HepG2 (cell line): ENCODE results near the gene PHF5A. TPM values are rescaled to one million over a fixed set of nuclear protein-coding genes. Genes with fewer than 3 reads are reported as not detected.
A peak's percentile ranks its signal among the peaks of the same experiment; 100 is the strongest.

ENCODE experiments used
- DNMT1 ChIP-seq: sonication (generic); formaldehyde crosslinking; IDR thresholded peaks from 2 replicates; pipeline ENCODE4 v1.5.1; 2020; ENCODE audit warnings: mild to moderate bottlenecking, missing genetic modification reagents
- DR1 ChIP-seq: sonication (generic); formaldehyde crosslinking; IDR thresholded peaks from 2 replicates; pipeline ENCODE4 v1.8.0; 2021; ENCODE audit warnings: mild to moderate bottlenecking, missing genetic modification reagents, inconsistent platforms
- HOXA3 ChIP-seq: sonication (generic); formaldehyde crosslinking; IDR thresholded peaks from 2 replicates; pipeline ENCODE4 v1.5.0; 2020; ENCODE audit warnings: missing genetic modification reagents
- KLF9 ChIP-seq: IDR thresholded peaks from 2 replicates; pipeline ENCODE4 v1.6.1; 2016; ENCODE audit warnings: low read depth
- MXI1 ChIP-seq: IDR thresholded peaks from 3 replicates; pipeline ENCODE4 v1.6.1; 2012; ENCODE audit warnings: low read depth, low read length, inconsistent platforms, borderline replicate concordance
- SATB2 ChIP-seq: sonication (generic); formaldehyde crosslinking; IDR thresholded peaks from 2 replicates; pipeline ENCODE4 v1.5.0; 2020; ENCODE audit warnings: missing genetic modification reagents
- SIX4 ChIP-seq: sonication (generic); formaldehyde crosslinking; IDR thresholded peaks from 2 replicates; pipeline ENCODE4 v1.4.0; 2020; ENCODE audit warnings: missing genetic modification reagents
- SOX5 ChIP-seq: IDR thresholded peaks from 2 replicates; pipeline ENCODE4 v1.6.1; 2016; ENCODE audit warnings: borderline replicate concordance
- TBX2 ChIP-seq: sonication (generic); formaldehyde crosslinking; IDR thresholded peaks from 2 replicates; pipeline ENCODE4 v1.5.0; 2020; ENCODE audit warnings: missing genetic modification reagents, mild to moderate bottlenecking, borderline replicate concordance
- TOPORS ChIP-seq: sonication (generic); formaldehyde crosslinking; IDR thresholded peaks from 2 replicates; pipeline ENCODE4 v1.8.0; 2023; ENCODE audit warnings: mild to moderate bottlenecking, missing genetic modification reagents
- YY1 ChIP-seq: IDR thresholded peaks from 2 replicates; pipeline ENCODE4 v1.6.1; 2011; ENCODE audit warnings: low read length, low read depth, moderate library complexity, mild to moderate bottlenecking; ENCODE audit not compliant: insufficient read depth, insufficient replicate concordance
- ZKSCAN5 ChIP-seq: sonication (generic); formaldehyde crosslinking; IDR thresholded peaks from 2 replicates; pipeline ENCODE4 v1.5.1; 2020; ENCODE audit warnings: mild to moderate bottlenecking, missing genetic modification reagents
- ZMYM4 ChIP-seq: sonication (generic); formaldehyde crosslinking; IDR thresholded peaks from 2 replicates; pipeline ENCODE4 v1.8.1; 2023; ENCODE audit warnings: mild to moderate bottlenecking, missing genetic modification reagents
- ZNF891 ChIP-seq: sonication (generic); formaldehyde crosslinking; IDR thresholded peaks from 2 replicates; pipeline ENCODE4 v1.5.0; 2020; ENCODE audit warnings: mild to moderate bottlenecking, missing genetic modification reagents
- polyA plus RNA-seq, 8 experiments: library from polyadenylated mRNA; depleted of rRNA in 3 of 8; stranded (reverse) in 7 of 8; unstranded in 1 of 8; fragments of >200 nt; fragmentation: Illumina TruSeq in 4 of 8; extraction: Trizol in 4 of 8; gene quantifications; 2 replicates each; pipeline versions ENCODE4 v1.2.1 to v1.2.3, GENCODE V29; 2011 to 2016; ENCODE audit warnings: low read depth in 4 of 8, missing spikeins in 1 of 8, mixed read lengths in 1 of 8; ENCODE audit not compliant: insufficient read depth in 1 of 8
- total RNA-seq, 5 experiments: library from RNA; depleted of rRNA; stranded (reverse); fragments of >200 nt; fragmentation: Illumina TruSeq; extraction: Trizol; gene quantifications; 2 replicates each; pipeline ENCODE4 v1.2.3, GENCODE V29; 2016; ENCODE audit warnings: low read depth in 1 of 5
- TF ChIP-seq, protein P1 (sequence below): sonication (generic); formaldehyde crosslinking; IDR thresholded peaks from 2 replicates; pipeline ENCODE4 v1.5.0; 2020; ENCODE audit warnings: mild to moderate bottlenecking, missing genetic modification reagents, borderline replicate concordance
- TF ChIP-seq, protein P2 (sequence below): IDR thresholded peaks from 2 replicates; pipeline ENCODE4 v1.6.1; 2016; ENCODE audit warnings: missing biosample characterization, missing genetic modification reagents, low read depth
- TF ChIP-seq, protein P3 (sequence below): sonication (generic); formaldehyde crosslinking; IDR thresholded peaks from 2 replicates; pipeline ENCODE4 v1.4.0; 2020; ENCODE audit warnings: missing genetic modification reagents
- TF ChIP-seq, protein P4 (sequence below): sonication (generic); formaldehyde crosslinking; IDR thresholded peaks from 2 replicates; pipeline ENCODE4 v1.4.0; 2020; ENCODE audit warnings: missing genetic modification reagents, borderline replicate concordance

The PHF5A gene
- total and polyA plus RNA-seq, 2 of the 13 experiments (the other 11 are each of a cell fraction or from before 2014, with no cell fraction given), result 56.6 to 105 TPM

DNA sequence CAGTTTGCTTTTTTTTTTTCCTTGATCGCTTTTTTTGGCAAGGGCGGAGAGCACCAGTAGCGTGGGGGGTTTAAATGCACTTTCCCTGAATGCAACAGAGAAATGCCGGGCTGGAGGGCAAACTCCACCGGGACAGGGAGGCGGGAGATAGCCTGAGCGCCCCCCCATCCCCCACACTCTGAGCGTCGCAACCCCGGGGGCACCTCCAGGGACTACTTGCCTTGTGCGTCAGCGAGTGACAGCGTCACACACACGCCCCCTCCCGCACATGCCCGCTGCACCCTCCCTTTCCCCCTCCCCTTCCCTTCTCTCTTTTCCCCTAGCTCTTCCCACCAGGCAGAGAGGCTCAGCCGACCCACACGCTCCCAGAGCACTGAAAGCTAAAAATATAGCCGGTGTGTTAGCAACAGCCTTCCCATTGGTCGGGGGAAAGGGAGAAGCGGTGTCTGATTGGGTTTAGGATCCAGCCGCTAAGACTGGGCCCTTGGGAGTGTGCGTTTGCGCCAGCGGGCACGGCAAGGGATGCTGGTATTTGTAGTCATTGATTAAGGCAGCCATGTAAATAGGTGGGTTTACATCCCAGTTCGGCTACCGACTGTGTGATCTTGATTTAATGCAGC, 20.2 kb downstream of the PHF5A start (continued):
- TF ChIP-seq, protein P1, sequence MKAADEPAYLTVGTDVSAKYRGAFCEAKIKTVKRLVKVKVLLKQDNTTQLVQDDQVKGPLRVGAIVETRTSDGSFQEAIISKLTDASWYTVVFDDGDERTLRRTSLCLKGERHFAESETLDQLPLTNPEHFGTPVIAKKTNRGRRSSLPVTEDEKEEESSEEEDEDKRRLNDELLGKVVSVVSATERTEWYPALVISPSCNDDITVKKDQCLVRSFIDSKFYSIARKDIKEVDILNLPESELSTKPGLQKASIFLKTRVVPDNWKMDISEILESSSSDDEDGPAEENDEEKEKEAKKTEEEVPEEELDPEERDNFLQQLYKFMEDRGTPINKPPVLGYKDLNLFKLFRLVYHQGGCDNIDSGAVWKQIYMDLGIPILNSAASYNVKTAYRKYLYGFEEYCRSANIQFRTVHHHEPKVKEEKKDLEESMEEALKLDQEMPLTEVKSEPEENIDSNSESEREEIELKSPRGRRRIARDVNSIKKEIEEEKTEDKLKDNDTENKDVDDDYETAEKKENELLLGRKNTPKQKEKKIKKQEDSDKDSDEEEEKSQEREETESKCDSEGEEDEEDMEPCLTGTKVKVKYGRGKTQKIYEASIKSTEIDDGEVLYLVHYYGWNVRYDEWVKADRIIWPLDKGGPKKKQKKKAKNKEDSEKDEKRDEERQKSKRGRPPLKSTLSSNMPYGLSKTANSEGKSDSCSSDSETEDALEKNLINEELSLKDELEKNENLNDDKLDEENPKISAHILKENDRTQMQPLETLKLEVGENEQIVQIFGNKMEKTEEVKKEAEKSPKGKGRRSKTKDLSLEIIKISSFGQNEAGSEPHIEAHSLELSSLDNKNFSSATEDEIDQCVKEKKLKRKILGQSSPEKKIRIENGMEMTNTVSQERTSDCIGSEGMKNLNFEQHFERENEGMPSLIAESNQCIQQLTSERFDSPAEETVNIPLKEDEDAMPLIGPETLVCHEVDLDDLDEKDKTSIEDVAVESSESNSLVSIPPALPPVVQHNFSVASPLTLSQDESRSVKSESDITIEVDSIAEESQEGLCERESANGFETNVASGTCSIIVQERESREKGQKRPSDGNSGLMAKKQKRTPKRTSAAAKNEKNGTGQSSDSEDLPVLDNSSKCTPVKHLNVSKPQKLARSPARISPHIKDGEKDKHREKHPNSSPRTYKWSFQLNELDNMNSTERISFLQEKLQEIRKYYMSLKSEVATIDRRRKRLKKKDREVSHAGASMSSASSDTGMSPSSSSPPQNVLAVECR (CRISPR knock-in tag), result peak; percentile 86; the same call in 1 of the 2 replicates
- TF ChIP-seq TOPORS (CRISPR knock-in tag), result peak; percentile 16; the same call in 1 of the 2 replicates
- TF ChIP-seq, protein P2, sequence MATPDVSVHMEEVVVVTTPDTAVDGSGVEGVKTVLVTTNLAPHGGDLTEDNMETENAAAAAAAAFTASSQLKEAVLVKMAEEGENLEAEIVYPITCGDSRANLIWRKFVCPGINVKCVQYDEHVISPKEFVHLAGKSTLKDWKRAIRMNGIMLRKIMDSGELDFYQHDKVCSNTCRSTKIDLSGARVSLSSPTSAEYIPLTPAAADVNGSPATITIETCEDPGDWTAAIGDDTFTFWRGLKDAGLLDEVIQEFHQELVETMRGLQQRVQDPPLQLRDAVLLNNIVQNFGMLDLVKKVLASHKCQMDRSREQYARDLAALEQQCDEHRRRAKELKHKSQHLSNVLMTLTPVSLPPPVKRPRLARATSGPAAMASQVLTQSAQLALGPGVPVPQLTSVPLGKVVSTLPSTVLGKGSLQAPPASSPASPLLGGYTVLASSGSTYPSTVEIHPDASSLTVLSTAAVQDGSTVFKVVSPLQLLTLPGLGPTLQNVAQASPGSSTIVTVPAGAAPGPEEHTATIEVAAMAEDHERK (CRISPR knock-in tag), result peak; percentile 49; the same call in 1 of the 2 replicates
- TF ChIP-seq ZNF891 (CRISPR knock-in tag), result 0 out of 2 replicates have a peak, but pooled peaks have one; percentile 34
- TF ChIP-seq MXI1, result peak; percentile 75; the same call in 1 of the 3 replicates
- TF ChIP-seq YY1, result peak; percentile 89
- TF ChIP-seq HOXA3 (CRISPR knock-in tag), result peak; percentile 93; the same call in 1 of the 2 replicates
- peak; percentile 19; the same call in 1 of the 2 replicates for TF ChIP-seq ZMYM4 (CRISPR knock-in tag)
- no peak for TF ChIP-seq SATB2
- TF ChIP-seq DR1 (CRISPR knock-in tag), result peak; percentile 58; the same call in 1 of the 2 replicates
- peak; percentile 62; the same call in 1 of the 2 replicates for TF ChIP-seq TBX2 (CRISPR knock-in tag)
- TF ChIP-seq, protein P3, sequence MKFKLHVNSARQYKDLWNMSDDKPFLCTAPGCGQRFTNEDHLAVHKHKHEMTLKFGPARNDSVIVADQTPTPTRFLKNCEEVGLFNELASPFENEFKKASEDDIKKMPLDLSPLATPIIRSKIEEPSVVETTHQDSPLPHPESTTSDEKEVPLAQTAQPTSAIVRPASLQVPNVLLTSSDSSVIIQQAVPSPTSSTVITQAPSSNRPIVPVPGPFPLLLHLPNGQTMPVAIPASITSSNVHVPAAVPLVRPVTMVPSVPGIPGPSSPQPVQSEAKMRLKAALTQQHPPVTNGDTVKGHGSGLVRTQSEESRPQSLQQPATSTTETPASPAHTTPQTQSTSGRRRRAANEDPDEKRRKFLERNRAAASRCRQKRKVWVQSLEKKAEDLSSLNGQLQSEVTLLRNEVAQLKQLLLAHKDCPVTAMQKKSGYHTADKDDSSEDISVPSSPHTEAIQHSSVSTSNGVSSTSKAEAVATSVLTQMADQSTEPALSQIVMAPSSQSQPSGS (CRISPR knock-in tag), result peak; percentile 77
- no peak for TF ChIP-seq ZKSCAN5
- TF ChIP-seq KLF9 (CRISPR knock-in tag), result 0 out of 2 replicates have a peak, but pooled peaks have one; percentile 39
- TF ChIP-seq SOX5 (CRISPR knock-in tag), result peak; percentile 62; the same call in 1 of the 2 replicates
- TF ChIP-seq, protein P4, sequence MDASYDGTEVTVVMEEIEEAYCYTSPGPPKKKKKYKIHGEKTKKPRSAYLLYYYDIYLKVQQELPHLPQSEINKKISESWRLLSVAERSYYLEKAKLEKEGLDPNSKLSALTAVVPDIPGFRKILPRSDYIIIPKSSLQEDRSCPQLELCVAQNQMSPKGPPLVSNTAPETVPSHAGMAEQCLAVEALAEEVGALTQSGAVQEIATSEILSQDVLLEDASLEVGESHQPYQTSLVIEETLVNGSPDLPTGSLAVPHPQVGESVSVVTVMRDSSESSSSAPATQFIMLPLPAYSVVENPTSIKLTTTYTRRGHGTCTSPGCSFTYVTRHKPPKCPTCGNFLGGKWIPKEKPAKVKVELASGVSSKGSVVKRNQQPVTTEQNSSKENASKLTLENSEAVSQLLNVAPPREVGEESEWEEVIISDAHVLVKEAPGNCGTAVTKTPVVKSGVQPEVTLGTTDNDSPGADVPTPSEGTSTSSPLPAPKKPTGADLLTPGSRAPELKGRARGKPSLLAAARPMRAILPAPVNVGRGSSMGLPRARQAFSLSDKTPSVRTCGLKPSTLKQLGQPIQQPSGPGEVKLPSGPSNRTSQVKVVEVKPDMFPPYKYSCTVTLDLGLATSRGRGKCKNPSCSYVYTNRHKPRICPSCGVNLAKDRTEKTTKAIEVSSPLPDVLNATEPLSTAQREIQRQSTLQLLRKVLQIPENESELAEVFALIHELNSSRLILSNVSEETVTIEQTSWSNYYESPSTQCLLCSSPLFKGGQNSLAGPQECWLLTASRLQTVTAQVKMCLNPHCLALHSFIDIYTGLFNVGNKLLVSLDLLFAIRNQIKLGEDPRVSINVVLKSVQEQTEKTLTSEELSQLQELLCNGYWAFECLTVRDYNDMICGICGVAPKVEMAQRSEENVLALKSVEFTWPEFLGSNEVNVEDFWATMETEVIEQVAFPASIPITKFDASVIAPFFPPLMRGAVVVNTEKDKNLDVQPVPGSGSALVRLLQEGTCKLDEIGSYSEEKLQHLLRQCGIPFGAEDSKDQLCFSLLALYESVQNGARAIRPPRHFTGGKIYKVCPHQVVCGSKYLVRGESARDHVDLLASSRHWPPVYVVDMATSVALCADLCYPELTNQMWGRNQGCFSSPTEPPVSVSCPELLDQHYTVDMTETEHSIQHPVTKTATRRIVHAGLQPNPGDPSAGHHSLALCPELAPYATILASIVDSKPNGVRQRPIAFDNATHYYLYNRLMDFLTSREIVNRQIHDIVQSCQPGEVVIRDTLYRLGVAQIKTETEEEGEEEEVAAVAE, result peak; percentile 70; the same call in 1 of the 2 replicates
- no peak; the same call in 1 of the 2 replicates for TF ChIP-seq DNMT1 (CRISPR knock-in tag)
- TF ChIP-seq SIX4 (CRISPR knock-in tag), result no peak; the same call in 1 of the 2 replicates
